HPDE6-E6E7 (cell line): Measurements from ENCODE around the gene VAPA.

Experiments used
- DNase-seq: peaks from one replicate; pipeline ENCODE4 v3.0.0; 2011; ENCODE audit warnings: missing footprints; ENCODE audit errors: extremely low spot score

VAPA gene

DNA sequence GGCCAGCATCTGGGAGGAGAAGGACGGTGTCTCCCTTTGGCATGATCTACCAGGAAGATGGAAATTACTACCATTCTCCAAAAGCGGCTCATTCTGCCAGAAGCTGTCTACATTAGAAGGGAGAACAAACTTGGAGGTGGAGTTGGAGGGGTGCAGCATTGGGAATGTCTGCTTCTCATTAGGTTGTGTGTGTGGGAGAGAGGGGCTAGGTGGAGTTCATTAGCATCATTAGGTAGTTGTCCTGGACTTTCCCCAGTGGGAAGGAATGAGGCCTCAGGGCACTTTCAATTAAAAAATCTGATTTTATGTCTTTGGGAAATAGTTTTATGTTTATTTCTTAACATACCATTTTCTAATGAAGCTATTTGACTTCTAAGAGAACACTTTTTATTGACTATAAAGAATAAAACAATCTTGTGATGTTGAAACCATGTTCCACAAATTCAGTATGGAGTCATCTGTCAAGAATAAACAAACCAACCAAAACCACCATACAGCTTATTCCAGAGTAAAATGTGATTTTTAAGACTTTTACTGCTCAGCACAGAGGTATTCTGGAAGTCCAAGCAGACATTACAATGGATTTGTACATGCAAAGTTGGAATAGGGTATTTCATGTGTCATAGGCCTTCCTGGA, 60.6 kb downstream of the VAPA start:
- DNase-seq = no peak

DNA sequence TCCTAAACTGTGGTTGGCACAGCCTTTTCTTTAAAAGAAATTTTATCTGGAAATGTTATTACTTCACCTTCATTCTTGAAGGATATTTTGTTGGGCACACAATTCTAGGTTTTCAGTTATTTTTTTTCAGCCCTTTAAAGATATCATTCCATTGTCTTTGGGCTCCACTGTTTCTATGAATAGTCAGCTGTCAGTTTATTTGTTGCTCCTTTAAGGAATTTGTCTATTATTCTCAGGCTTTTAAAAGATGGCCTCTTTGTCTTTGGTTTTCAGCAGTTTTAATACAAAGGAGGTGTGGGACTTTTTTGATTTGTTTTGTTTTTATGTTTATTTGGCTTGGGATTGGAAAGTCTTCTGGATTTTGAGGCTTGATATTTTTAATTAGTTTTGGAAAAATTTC, 61.8 kb downstream of the VAPA start:
- no peak for DNase-seq

GRCh38 chr18:9982711-9983110, 68.9 kb downstream of the VAPA start:
- DNase-seq = no peak

DNA sequence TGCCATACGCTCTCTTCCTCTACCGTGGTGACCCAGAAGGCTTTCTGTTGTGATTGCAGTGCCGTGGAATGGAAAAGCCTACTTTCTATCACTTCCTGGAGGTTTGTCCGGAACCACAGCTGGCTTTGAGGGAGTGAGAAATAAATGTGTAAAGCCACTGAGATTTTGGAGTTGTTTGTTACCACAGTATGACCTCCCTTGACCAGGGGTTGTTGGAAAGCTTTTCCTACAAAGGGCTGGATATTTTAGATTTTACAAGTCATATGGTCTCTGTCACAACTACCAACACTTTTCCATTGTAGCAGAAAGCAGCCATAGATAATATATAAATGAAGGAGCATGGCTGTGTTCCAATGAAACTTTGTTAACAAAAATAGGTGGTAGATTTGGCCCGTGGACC, 70.3 kb downstream of the VAPA start:
- DNase-seq = no peak

GRCh38 chr18:9985641-9986040, 71.8 kb downstream of the VAPA start:
- no peak for DNase-seq

DNA sequence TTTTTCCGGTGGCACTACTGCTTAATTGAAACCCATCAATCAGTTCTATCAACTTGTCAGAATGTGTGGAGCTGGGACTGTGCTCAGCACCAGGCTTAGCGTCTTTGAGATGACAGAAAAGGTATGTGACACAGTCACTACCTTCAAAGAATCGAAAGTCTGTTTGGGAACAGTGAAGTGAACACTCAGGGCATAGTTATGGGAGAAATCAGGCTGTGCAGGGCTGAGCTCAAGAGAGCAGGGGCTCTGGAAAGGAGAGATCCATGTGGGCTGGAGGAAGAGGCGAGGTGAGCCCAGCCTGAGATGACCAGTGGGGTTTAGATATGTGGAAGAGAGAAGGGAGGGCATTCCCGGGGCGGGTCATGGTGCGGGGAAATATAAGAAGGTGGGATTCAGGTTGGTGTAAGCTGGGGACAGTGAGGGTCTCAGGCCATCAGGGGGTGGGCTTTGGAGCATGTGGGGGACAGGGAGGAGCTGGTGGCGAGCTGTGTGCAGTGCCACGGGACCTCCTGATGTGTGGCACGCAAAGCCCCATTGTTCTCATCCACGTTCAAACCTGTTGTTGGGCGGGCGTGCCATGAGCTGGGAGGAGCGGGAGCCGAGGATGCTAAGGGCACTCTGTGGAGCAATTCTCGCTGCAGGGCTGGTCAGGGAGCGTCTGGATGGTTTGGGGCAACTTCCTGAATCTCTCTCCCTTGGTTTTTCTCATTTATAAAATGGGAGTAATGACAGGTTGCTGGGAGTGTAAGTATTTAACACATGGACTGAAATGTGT, 72.5 kb downstream of the VAPA start:
- DNase-seq = no peak

GRCh38 chr18:9987345-9987744, 73.5 kb downstream of the VAPA start:
- no peak for DNase-seq

- no peak for DNase-seq
Observed at GRCh38 chr18:9987931-9988330, 74.1 kb downstream of the VAPA start.

GRCh38 chr18:9988665-9989064, 74.8 kb downstream of the VAPA start:
- no peak for DNase-seq

GRCh38 chr18:9989481-9989880, 75.7 kb downstream of the VAPA start:
- DNase-seq = no peak

- no peak for DNase-seq
Observed at GRCh38 chr18:9991011-9992000, 77.5 kb downstream of the VAPA start.

DNA sequence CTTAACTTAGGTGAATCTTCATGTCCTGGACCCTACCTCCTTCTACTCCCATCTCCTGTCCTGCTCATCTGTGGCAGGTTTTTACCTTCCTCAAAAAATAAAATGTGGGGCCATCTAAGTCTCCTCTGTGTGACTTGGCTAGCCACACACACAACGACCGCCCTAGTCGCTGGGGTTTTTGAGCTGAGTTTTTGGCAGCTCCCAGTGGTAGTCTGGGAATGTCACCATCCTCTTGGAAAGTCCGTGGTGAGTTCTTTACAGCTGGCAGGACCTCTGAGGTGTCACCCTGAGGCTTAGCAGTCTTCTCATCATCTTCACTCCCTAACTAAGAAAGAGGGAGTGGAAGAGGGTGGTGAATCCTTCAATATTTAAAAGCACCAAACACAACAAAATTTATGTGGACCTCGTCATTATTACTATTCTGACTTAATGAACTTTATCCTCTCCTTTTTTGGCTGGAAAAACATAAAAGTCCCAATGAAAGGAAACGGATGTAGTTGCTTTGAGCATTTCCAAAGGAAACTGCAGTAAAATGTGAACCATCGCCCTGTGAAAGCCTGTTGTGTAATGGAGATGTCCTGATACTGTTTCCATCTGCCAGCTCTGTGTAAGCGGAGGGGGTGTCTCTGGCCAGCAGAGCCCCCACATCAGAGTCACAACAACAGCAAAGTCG, 78.6 kb downstream of the VAPA start:
- DNase-seq = no peak

GRCh38 chr18:9992973-9993520, 79.2 kb downstream of the VAPA start:
- DNase-seq = no peak

DNA sequence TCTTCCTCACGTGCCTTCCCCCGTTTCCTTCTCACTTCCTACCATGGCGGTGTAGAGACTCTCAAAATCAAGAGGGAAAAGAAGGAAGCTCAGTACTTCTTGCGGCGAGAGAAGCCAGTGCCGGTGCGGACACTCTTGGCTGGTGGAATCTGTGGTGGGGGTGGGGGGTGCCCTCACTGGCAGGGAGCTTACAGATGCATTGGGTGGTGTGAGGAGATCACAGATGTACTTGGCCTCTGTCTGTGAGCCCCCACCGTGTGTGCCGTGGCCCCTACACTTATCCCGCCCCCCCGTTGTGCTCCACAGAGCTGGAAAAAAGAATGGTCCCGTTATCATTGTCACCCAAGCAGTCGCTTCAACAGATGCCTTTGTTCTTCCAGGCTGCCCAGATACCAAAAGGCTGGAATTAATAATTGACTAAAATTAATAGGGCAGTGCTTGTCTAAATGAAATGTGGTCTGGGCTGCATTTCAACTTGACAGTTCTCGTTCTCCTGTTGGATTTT, 79.8 kb downstream of the VAPA start:
- DNase-seq = no peak

DNA sequence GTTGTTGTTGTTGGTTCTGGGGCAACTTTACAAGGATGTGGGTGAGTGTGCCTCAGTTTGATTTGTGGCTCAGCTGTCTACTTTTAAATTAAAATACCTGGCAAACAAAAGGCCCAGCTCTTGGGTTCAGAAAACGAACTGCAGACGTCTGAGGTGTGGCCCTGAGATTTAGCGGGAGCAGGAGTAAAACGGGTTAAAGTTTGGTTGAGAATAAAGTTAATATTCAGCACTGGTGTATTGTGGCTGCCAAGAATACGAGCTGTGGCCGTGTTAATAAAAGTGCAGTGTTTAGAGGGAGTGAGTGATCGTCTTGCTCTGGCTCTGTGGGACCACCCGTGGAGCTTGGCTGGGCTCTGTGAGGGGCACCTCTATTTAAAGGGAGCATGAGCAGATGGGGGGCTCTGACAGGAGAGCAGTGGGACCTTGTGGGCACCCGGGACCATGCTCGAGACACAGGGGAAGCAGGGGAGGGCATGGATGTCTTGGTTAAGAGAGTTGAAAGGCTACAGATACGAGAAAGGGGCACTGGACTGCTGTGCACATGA, 80.3 kb downstream of the VAPA start:
- no peak for DNase-seq

DNA sequence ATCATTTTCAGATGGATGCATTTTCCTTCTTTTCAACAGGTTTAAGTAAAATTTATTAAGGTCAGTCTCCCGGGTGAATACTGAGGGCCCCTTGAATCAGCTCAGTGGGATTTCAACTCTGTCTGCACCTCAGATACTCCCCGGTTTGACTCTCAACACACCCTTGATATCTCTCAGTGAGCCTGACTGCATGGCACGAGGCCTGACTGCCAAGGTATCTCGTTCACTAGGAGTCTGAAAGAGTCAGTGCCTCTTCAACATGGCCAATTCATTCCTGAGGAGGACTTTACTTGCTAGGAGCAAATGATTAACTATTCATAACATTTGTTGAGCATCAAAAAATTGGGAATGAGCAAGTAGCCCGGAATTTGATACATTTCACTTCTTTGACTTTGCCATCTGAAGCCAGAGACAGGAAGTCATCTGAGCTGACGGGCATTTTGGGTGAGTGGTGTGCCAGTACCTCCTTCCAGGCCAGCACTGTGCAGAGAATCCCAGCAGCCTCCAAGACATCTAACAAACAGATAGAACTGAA, 81.0 kb downstream of the VAPA start:
- no peak for DNase-seq

GRCh38 chr18:9995631-9996030, 81.8 kb downstream of the VAPA start:
- no peak for DNase-seq

- no peak for DNase-seq
Observed at GRCh38 chr18:9996094-9996493, 82.3 kb downstream of the VAPA start.

- no peak for DNase-seq
Observed at GRCh38 chr18:9997711-9998110, 83.9 kb downstream of the VAPA start.

DNA sequence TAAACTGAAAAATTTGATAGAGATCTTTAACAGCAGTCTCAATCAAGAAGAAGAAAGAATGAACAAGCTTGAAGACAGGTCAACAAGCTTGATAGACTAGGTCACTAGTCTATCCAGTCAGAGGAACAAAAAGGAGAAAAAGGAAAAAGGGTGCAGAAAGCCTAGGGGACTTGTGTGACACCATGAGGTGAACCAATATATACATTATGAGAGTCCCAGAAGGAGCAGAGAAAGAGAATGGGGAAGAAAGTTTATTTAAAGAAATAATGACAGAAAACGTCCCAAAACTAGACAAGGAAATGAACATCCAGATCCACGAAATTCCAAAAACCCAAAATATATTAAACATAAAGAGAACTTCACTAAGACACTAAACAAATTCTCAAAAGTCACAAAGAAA, 84.5 kb downstream of the VAPA start:
- no peak for DNase-seq

- DNase-seq = no peak
Observed at GRCh38 chr18:10002280-10002679, 88.5 kb downstream of the VAPA start.
